Left ventricle myocardium inferior (tissue), 1 donor: ENCODE data around the gene GPR158. TPM values are rescaled to one million over a fixed set of nuclear protein-coding genes. Genes with fewer than 3 reads are reported as not detected.
"Not testable (repeated sequence)": the region's sequence is repeated elsewhere in the genome, so short reads cannot be mapped to it uniquely, and the experiment has no call there.

ENCODE experiments used
- DNase-seq: peaks from one replicate; pipeline ENCODE4 v3.0.0-alpha.2; 2020
- H3K27ac ChIP-seq: fragments of 200-600 bp; replicated peaks from 2 replicates; pipeline ENCODE4 v1.8.0; 2021
- H3K27me3 ChIP-seq: fragments of 200-600 bp; 2 replicates; pipeline ENCODE4 v1.8.0; 2021; ENCODE audit warnings: low read depth
- H3K36me3 ChIP-seq: fragments of 200-600 bp; 2 replicates; pipeline ENCODE4 v1.8.0; 2021
- H3K4me1 ChIP-seq: fragments of 200-600 bp; 2 replicates; pipeline ENCODE4 v1.8.0; 2021
- H3K4me3 ChIP-seq: fragments of 200-600 bp; 2 replicates; pipeline ENCODE4 v1.8.0; 2021; ENCODE audit warnings: mild to moderate bottlenecking, moderate library complexity
- H3K9me3 ChIP-seq: fragments of 200-600 bp; replicated peaks from 2 replicates; pipeline ENCODE4 v1.8.0; 2021
- CTCF ChIP-seq: fragments of 200-600 bp; IDR thresholded peaks from 2 replicates; pipeline ENCODE4 v1.8.0; 2021; ENCODE audit warnings: antibody characterized with exemption, mild to moderate bottlenecking, borderline replicate concordance
- intact Hi-C: fragments of 100-400 bp; cut with micrococcal nuclease; formaldehyde crosslinking; loops from one replicate; pipeline ENCODE4 v1.11.0; 2022
- total RNA-seq: library from RNA; stranded (reverse); fragmentation: NEBNext Ultra II Directional; extraction: Animal tissue kit (Norgen Biotek cat#: 25700); gene quantifications from one replicate; pipeline ENCODE4 v1.2.1, GENCODE V29; 2021
- donor health status: DM: no; HTN: yes; CAD: no; lungs with severe emphysema.

Gene GPR158
- total RNA-seq, 1 donor from 2014 or later, result not detected

- no peak overlapping the region for H3K27ac ChIP-seq
- no peaks in the 10 kb centered on the region for H3K4me1 ChIP-seq
- DNase-seq, result no peak
- H3K4me3 ChIP-seq, result no peak overlapping the region
- H3K36me3 ChIP-seq, result no peaks in the 10 kb centered on the region
- H3K27me3 ChIP-seq, result no peaks in the 10 kb centered on the region
- H3K9me3 ChIP-seq, result peaks cover 20% of the 10 kb centered on the region
- TF ChIP-seq CTCF, result no peak
- intact Hi-C loops, result no loop called here
Measured at GRCh38 chr10:25328361-25328760, 153.6 kb downstream of the GPR158 start.

- H3K36me3 ChIP-seq, H3K27me3 ChIP-seq, H3K4me3 ChIP-seq, H3K27ac ChIP-seq, H3K9me3 ChIP-seq, intact Hi-C loops, DNase-seq, H3K4me1 ChIP-seq: not testable (repeated sequence)
Measured at GRCh38 chr10:25329587-25329986, 154.8 kb downstream of the GPR158 start.

GRCh38 chr10:25334445-25334844, 159.6 kb downstream of the GPR158 start:
- no peaks in the 10 kb centered on the region for H3K36me3 ChIP-seq
- DNase-seq, result no peak
- intact Hi-C loops, result no loop called here
- H3K27ac ChIP-seq, result no peak overlapping the region
- TF ChIP-seq CTCF, result no peak
- H3K27me3 ChIP-seq, result no peaks in the 10 kb centered on the region
- no peaks in the 10 kb centered on the region for H3K9me3 ChIP-seq
- no peak overlapping the region for H3K4me3 ChIP-seq
- no peaks in the 10 kb centered on the region for H3K4me1 ChIP-seq

- TF ChIP-seq CTCF, result no peak
- no peaks in the 10 kb centered on the region for H3K9me3 ChIP-seq
- H3K4me1 ChIP-seq, result no peaks in the 10 kb centered on the region
- H3K27ac ChIP-seq, result no peak overlapping the region
- no peak for DNase-seq
- no peaks in the 10 kb centered on the region for H3K27me3 ChIP-seq
- intact Hi-C loops, result no loop called here
- no peaks in the 10 kb centered on the region for H3K36me3 ChIP-seq
- H3K4me3 ChIP-seq, result no peak overlapping the region
Measured at GRCh38 chr10:25336330-25336729, 161.5 kb downstream of the GPR158 start.

- no peak overlapping the region for H3K27ac ChIP-seq
- no peak for DNase-seq
- no peaks in the 10 kb centered on the region for H3K4me1 ChIP-seq
- H3K9me3 ChIP-seq, result no peaks in the 10 kb centered on the region
- TF ChIP-seq CTCF, result no peak
- intact Hi-C loops, result no loop called here
- no peaks in the 10 kb centered on the region for H3K36me3 ChIP-seq
- no peak overlapping the region for H3K4me3 ChIP-seq
- H3K27me3 ChIP-seq, result no peaks in the 10 kb centered on the region
Measured at GRCh38 chr10:25338271-25338670, 163.5 kb downstream of the GPR158 start.

- TF ChIP-seq CTCF, result no peak
- H3K9me3 ChIP-seq, result no peaks in the 10 kb centered on the region
Measured at GRCh38 chr10:25339966-25340365, 165.2 kb downstream of the GPR158 start.

More at GRCh38 chr10:25339966-25340365, 165.2 kb downstream of the GPR158 start:
- Histone ChIP-seq H3K27ac (no peak overlapping the region), H3K4me3 (no peak overlapping the region), H3K36me3 (no peaks in the 10 kb centered on the region), H3K4me1 (no peaks in the 10 kb centered on the region), H3K27me3 (no peaks in the 10 kb centered on the region)
- DNase-seq, result no peak
- intact Hi-C loops, result no loop called here
